IPS-11a (cell line): ENCODE measurements around the gene CCDC8.
"Not testable (repeated sequence)": the region's sequence is repeated elsewhere in the genome, so short reads cannot be mapped to it uniquely, and the experiment has no call there.

Source experiments
- H3K4me3 ChIP-seq: one replicate; pipeline ENCODE4 v1.5.1; 2013; ENCODE audit warnings: low read depth, low read length, control low read depth

Gene CCDC8

DNA sequence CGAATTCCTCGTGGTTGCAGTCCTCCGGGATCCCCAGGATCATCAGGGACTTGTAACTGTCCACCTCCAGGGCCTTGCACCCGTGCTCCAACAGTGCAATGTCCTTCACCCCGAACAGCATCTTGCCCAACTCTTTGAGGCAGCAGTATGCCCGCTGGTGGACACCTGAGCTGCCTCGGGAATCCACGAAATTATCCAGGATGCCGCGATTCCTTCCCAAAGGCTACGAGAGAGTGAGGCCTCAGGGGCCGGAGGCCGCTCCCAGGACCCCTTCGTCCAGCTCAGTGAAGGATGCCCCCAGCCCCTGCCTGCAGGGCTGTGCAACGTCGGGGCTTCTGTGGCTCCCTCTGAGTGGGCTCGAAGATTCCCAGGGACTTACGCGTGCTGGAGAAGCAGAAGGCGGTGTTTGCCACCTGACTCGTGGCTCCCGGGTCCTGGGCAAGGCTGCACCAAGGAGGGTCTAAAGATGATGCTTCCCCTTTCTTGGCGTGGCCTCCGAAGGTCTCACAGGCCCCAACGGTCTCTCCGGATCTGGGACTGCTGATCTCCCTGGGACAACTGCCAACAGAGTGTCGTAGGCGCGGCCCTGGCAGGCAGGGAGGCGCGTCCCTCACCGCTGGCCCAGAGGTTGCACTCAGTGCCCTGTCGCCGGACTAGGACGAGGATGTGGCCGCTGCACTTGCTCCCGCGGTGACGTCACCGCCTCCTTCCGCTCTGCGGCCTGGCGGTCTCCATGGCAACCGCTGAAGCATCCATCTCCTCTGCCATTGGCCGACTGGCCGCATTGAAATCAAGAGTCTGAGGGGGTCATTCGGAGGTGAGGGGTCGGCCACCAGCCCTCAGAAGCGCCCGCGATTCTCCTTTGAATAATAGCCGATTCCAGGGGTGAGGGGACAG lies 15.1 kb upstream of the CCDC8 start, which contains the start of gene PNMA8C:
TSS of gene PNMA8C (minus strand) at position 698 of the 897 bp plus-strand sequence. CDS start at position 121, 577 bp downstream.
- peak within 1 kb of the TSS; percentile 39 for H3K4me3 ChIP-seq

DNA sequence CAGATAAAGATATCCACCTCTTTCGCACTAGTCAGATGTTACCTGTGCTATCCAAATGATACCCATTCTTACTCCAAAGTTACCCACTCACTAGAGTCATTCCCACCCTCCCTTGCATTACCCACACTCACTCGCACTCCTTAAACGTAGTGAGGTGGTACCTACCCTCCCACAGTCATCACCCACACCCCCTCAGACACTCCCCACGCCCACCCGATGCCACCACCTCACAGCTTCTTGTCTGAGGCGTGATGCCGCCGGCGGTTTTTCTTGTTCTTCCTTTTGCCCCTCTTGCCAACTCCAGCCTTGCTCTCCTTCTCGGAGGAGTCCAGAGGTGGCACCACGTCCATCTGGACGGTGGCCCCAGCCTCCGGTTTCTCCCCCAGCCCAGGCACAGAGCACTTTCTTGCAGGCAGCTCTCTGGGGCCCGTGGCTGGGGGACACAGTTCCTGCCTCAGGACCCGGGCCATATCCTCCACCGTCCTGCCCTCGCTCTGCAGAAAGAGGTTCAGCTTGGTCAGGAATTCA lies 14.2 kb upstream of the CCDC8 start:
- H3K4me3 ChIP-seq: no peak overlapping the region

DNA sequence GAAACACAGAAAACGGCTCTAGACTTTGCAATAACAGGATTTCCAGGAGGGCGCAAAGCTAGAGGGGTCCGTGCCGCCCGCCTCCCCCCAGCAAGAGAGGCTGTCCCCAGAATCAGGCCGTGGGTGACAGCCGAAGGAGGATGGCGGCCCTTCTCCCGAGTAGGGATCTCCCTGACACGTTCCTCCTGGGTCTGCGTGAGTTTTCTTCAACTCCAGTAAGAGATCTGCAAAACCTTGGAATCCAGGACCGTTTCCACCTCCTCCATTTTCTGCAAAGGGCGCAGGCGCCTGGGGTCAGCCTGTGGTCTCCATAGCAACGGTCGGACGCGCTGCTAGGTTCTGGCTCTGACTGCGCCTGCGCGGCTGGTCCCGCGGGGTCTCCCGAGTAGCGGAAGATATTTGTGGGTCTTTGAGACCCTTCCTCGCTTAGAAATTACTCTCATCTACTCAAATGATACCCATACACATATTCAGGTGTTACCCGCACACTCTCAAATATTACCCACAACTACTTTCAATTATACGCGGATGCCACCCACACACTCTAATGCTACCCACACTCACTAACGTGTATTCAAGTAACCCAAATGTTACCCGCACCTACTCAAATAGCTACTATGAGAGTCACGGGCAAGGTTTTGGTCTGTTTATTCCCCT lies 13.3 kb upstream of the CCDC8 start:
- H3K4me3 ChIP-seq: peak overlapping the region; percentile 76

DNA sequence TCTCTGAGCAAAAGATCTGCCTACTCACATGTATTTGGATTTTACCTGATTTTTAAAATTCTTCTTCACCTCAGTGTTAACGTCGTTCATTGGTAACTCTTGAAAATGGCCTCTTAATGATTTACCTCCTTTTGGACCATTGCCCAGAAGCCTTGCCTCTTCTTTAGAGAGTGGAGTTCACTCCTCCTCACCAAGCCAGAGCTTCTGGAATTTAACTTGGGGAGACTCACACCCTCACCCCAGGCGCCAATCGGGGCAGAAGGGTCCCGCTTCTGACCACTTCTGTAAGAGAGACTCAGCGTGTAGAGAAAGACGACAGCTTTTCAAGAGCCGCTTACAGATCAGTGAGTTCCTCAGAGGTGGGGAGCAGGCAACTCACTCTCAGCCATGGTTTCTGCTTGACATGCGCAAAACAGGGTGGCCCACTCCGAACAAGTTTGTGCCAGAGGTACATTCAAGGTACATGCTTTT lies 12.7 kb upstream of the CCDC8 start:
- H3K4me3 ChIP-seq: peak overlapping the region; percentile 76

DNA sequence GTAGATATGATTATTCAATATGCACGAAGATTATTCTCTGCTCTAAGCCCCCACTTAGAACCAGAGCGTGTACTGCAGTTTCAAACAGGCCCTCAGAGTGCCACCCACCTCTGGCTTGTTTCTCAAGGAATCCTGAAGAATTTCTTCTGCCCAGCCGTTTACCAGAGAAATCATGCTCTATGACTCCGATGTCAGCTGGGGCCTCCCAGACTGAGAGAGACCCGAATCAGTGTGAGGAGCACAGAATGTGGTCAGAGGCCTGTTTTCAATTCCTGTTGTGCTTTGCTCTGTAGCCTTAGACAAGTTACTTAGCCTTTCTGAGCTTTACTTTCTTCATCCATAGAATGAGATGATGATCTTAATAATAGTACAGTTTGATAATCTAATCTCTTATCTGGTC lies 9.8 kb upstream of the CCDC8 start:
- no peak overlapping the region for H3K4me3 ChIP-seq

DNA sequence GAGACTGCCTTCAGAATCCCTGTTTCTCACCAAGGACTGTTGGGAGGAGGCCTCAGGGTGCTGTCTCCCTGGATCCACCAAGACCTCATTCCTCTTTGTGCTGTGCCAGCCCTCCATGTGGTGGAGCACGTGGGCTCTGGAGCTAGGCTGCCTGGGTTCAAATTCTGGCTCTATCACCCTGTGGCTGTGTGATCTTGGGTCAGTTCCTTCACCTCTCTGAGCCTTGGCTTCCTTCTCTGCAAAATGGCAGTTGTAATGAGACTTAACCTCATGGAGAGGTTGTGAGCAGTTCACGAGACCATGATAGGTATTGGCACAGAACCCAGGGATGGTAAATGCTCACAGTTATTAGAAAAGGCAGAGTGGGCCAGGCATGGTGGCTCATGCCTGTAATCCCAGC lies 9.0 kb upstream of the CCDC8 start:
- no peak overlapping the region for H3K4me3 ChIP-seq

DNA sequence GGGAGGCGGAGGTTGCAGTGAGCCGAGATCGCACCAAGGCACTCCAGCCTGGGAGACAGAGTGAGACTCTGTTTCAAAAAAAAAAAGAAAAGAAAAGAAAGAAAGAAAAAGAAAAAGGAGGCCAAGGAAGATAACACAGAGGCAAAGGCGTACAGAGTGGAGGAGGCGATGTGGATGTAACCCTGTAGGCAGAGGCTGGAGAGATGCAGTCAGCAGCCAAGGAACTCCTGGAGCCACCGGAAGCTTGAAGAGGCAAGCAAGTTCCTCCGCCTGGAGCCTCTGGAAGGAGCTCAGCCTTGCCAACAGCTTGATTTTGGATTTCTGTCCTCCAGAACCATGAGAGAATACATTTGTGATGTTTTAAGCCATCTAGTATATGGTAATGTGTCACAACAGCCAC lies 6.7 kb upstream of the CCDC8 start:
- no peak overlapping the region for H3K4me3 ChIP-seq

DNA sequence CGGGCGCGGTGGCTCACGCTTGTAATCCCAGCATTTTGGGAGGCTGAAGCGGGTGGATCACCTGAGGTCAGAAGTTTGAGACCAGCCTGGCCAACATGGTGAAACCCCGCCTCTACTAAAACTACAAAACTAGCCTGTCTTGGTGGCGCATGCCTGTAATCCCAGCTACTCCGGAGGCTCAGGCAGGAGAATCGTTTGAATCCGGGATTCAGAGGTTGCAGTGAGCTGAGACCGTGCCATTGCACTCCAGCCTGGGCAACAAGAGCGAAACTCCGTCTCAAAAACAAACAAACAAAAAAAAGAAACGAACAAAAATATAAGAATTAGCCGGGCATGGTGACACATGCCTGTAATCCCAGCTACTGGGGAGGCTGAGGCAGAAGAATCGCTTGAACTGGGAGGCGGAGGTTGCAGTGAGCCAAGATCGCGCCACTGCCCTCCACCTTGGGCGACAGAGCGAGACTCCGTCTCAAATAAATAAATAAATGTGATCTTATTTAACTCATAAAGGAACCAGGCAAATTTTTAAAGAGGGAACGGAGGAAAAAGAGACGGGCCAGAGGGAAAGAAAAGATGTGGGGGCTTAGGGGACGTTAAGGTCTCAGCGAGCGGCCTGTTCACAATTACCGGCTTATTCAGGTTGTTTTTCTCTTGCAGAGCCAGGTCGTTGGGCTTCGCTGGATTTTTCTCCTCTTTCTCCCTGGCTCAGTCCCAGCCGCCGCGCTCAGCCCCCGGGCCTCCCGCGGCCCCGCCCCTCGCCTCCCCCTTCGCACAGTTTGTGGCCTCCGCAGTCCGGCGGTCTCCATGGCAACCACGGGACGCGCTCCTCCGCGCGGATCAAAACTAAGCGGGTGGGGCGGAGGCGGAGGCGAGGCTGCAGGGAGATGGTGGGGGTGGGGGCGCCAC lies 2.7 kb upstream of the CCDC8 start:
- peak overlapping the region; percentile 41 for H3K4me3 ChIP-seq

DNA sequence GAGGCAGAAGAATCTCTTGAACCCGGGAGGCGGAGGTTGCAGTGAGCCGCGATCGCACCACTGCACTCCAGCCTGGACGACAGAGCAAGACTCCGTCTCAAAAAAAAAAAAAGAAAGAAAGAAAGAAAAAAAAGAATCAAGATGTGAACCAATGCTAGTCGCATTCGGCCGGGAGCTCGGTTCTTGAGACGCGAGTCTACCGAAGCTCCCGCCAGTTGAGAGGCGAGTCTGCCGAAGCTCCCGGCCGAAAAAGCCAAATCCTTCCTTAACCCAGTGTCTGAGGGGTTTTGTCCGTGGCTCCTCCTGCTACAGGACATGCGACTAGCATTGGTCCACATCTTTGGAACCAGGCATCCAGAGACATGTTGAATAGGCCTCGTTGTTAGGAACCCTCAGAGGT lies 1.5 kb upstream of the CCDC8 start:
- H3K4me3 ChIP-seq: not testable (repeated sequence)

DNA sequence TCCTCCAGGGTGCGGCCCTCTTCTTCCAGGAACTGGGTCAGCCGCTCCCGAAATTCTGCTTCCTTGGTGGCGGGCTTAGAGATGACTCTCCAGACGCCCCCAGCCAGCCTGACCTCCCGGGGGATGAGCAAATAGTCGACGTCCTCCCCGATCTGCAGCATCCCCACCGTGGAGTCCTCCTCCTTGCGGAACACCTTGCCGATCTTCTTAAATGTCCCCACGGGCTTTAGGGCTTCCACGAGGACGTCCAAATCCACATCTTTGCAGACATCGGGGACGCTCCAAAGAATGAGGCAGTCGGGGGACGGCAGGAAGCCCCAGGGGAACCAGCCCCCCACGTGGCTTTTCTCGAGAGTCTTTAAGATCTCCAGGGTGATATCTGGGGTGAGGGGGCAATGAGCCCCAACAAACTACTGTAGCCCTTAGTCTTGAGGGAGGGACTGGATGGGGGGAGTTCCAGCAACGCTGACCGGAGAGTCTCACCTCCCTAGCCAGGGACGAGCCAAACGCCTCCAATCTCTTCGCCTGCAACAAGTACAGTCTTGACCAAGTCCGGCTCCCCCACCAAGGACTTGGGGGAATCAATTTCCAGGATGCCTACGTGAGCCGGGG lies 608 bp downstream of the CCDC8 start:
- peak overlapping the region; percentile 84 for H3K4me3 ChIP-seq

DNA sequence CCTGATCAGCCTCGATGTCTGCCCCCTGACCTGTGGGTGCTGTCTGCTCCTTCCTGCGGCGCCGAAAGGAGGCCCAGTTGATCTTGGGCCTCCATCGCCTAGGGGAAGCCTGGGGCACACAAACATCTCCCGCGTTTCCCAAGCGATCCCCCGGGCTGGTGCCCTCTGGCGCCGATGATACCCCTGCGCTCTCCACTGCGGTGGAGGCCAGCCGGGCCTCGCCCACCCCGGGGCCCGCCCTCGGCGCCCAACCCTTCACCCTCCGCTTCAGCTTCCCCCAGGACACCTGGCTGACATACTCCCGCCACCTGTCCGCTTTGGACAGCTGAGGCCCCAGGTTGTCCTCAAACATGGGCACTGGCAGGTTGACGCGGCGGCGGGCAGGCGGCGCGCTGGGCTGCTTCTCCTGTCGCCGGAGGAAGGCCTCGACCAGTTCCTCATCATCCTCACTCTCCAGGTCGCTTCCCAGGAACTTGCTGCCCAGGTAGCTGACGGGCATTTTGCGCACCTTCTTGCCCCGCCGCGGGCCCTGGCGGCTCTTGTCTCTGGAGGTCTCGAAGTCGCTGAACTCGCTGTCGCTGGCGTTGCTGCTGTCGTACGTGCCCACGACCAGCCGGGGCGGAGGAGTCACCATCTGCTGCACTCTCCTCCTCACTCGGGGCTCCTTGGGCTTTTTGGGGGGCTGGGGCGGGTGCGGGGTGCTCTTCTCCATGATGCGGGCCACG lies 1.3 kb downstream of the CCDC8 start:
- H3K4me3 ChIP-seq: peak overlapping the region; percentile 84

DNA sequence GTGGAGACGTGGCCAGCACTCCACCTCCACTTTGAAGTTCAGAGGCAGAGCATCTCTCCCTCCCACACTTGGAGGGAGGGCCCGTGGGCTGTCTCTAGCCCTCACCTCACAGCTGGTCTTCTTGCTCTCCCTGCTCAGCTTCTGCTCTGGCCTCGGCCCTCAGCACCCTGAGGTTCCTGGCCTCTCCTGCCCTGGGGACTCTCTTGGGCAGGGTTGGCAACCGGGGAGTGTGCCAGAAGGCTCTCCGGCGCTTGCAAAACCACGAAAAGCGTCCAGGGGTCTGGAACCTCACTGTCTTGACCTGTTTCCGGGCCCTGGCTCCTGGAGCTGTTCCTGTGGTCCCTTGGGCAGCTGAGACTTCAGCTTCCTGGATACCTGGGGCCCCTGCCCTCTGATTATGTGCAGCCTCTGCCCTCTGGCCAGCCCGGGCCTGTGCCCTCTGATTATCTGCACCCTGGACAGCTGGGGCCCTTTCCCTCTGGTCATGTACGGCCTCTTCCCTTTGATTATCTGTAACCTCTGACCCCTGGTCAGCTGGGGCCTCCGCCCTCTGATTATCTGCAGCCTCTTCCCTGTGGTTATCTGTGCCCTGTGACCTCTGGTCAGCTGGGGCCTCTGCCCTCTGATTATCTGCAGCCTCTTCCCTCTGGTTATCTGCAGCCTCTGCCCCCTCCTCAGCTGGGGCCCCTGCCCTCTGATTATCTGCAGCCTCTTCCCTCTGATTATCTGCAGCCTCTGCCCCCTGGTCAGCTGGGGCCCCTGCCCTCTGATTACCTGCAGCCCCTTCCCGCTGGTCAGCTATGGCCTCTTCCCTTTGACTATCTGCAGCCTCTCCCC lies 2.1 kb downstream of the CCDC8 start:
- H3K4me3 ChIP-seq: peak overlapping the region; percentile 84

DNA sequence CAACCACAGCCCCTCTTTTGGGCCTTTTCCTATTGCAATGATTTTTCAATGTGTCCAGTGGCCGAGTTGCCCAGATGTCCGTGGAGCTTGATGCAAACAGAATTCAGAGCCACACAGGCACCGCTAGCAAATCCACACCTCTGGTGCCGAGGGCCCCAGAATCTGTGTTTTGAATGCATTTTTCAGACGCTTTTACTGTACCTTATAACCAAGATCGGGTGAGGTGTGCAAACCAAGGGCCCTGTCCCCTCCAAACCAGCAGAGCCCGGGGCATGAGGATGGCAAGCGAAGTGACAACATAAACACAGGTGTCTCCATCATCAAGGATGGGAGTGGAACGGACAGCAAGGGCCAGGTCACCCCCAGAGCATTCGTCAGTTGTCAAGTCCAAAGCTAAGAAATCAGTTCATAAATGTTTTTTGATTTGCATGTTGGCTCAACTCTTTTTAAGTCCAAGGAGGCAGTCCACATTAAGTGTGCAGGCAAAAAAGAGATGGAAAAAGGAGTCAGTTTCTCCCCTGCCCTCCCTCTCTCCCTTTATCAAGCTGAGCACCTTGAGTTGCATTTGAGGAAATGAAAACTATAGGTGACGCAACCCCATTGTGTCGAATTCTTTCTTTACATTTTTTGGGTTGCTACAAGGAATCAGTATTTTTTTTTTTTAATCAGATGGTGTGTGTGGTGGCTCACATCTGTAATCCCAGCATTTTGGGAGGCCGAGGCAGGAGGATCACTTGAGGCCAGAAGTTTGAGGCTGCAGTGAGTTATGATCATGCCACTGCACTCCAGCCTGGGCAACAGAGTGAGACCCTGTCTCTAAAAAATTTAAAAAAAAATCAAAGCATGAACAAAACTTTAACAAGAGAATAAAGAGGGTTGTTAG lies 2.9 kb downstream of the CCDC8 start:
- H3K4me3 ChIP-seq: no peak overlapping the region

DNA sequence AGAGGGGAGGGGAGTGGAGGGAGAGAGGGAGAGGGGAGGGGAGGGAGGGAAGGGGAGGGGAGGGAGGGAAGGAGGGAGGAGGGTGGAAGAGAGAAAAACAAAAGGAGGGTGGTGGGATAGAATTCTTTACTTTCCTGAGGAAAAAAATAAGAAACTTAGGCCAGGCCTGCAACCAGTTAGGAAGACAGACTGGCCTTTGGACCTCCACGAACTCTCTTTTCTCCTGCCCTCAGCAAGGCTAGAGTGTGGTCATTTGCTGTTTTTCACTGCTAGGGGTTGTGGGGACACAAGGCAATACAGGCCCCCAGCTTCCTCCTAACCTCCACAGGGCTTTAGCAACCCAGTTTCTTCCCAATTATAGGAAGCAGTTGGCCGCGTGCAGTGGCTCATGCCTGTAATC lies 4.2 kb downstream of the CCDC8 start:
- H3K4me3 ChIP-seq: no peak overlapping the region

DNA sequence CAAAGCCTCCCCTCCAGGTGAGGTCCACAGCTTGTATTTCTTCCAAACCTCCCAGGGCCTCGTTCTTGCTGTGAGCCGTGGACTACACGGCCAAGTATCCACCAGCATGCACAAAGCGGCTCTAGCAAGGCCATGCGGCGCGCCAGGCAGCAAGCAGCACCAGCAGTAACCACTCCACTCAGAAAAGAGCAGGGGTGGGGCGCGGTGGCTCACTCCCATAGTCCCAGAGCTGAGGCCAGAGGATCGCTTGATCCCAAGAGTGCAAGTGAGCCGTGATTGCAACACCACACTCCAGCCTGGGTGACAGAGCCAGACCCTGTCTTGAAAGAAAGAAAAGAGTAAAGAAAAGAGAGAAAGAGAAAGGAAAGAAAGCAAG lies 4.7 kb downstream of the CCDC8 start:
- peak overlapping the region; percentile 31 for H3K4me3 ChIP-seq

DNA sequence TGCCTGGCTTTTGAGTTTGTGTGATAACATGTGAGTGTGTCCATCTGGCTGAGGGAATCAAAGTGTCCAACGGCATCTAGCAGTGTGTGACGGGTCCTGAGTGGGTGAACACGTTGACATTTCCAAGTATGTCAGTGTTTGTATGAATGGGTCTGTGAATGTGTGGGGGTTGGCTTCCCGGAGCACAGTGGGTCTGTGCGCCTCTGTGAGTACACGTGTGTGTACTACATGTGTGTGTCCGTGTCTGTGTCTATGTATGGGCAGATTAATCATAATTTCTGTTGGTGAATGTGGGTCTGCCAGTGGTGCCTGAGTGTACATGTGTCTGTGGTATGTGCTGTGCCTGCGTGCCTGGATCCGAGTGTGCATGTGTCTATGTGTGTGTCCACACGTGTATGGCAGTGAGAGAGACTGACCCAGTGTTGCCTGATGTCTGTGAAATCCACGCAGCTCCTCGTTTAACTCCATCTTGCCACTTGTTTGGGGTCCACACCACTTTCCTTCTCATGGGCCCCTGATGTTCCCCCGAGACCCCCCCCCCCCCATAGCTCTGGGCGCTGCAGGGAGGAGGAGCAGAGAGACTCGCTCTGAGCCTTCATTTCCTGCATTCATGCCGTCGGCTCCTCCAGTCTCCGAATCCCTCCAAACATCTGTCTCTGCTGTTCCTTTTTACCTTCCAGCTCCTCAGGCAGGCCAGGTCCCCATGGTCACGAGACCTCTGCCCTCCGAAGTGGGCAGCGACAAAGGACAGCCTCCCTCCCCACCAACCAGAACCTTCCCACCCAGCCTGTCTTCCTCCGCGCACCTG lies 5.3 kb downstream of the CCDC8 start:
- H3K4me3 ChIP-seq: peak overlapping the region; percentile 31

DNA sequence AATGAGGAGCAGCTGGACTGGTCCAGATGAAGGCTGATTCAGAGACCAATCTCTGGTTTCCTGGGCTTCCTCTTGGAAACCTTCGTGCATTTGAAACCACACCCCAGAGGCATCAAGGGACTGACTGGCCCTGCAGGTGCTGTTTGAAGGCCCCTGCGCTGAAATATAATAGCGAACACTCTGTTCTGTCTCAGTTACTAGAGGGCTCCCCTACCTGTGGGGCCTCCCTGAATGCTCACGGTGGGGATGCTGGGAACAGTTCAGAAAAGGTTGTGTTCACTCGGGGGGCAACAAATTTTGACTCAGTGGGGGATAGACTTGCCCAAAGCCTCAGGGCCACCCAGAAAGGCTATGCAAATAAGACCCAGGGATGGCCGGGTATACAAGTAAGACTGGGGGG lies 6.4 kb downstream of the CCDC8 start:
- H3K4me3 ChIP-seq: no peak overlapping the region
